GM19463 (cell line): ENCODE results near the gene KLHL15.
A peak's percentile ranks its signal among the peaks of the same experiment; 100 is the strongest.
"Not testable (repeated sequence)": the region's sequence is repeated elsewhere in the genome, so short reads cannot be mapped to it uniquely, and the experiment has no call there.

Experiments
- ATAC-seq: cut with Tn5 transposase; IDR thresholded peaks from one replicate; pipeline ENCODE4 v1.9.1; 2021; ENCODE audit warnings: mild to moderate bottlenecking, moderate library complexity; ENCODE audit not compliant: unreplicated experiment

Gene KLHL15

GRCh38 chrX:24019448-24019847 lies 7.5 kb downstream of the KLHL15 start:
- ATAC-seq, result no peak

GRCh38 chrX:24018809-24019208 lies 8.2 kb downstream of the KLHL15 start:
- no peak for ATAC-seq

DNA sequence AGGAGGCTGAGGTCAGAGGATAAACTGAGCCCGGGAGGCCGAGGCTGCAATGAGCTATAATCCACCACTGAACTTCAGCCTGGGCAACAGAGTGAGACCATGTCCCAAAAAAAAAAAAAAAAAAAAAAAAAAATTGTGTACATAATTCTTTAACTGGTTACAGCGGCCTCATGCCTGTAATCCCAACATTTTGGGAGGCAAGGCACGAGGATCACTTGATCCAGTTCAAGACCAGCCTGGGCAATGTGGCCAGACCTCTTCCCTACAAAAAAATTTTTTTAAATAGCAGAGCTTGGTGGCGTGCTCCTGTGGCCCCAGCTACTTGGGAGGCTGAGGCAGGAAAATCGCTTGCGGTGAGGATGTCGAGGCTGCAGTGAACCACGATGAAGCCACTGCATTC lies 9.3 kb downstream of the KLHL15 start:
- ATAC-seq, result no peak

GRCh38 chrX:24014388-24015018 lies 12.5 kb downstream of the KLHL15 start:
- ATAC-seq, result peak; percentile 75

DNA sequence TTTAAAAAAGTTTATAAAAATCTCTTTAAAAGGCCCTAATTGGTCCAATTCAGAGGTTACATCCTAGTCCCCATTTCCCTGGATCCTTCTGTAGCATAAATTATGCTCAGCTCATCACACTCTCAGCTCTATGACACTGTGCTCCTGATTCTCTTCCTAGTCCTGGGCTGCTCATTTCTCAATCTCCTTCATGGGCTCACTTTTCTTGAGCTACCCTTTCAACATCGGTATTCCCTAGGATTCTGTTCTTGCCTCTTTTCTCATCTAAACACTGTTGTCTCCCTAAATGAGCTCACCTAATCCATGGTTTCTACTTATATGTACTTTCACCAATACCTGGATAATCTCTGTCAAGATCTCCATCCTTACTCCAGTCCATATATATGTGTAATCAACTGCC lies 14.7 kb downstream of the KLHL15 start:
- ATAC-seq, result no peak

GRCh38 chrX:24005867-24006266 lies 21.1 kb downstream of the KLHL15 start:
- ATAC-seq, result no peak

DNA sequence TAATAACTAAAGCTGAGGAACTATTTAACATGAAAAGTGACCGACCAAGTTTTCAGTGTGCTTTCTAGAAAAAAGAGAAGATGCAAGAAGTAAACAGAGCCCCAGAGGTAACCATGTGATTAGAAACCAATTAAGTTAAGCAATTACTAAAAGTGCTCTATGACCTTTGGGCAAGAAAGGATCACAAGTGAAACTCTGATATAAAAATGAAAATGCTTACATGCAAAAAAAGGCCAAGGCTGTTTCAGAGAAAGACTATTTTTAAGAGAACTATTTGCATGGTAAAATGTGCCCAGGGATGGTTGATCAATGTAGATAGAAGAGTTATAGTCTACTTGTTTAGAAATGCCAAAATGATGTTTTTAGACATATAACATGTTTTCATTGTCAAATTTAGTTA lies 22.0 kb downstream of the KLHL15 start:
- peak; percentile 58 for ATAC-seq

- no peak for ATAC-seq
Observed at GRCh38 chrX:24002792-24003191, 24.2 kb downstream of the KLHL15 start.

- peak; percentile 55 for ATAC-seq
Observed at GRCh38 chrX:24002167-24002566, 24.8 kb downstream of the KLHL15 start.

GRCh38 chrX:23999671-24000070 lies 27.3 kb downstream of the KLHL15 start:
- ATAC-seq, result no peak

- no peak for ATAC-seq
Observed at GRCh38 chrX:23993012-23993633, 33.9 kb downstream of the KLHL15 start.

- no peak for ATAC-seq
Observed at GRCh38 chrX:23992431-23992830, 34.6 kb downstream of the KLHL15 start.

DNA sequence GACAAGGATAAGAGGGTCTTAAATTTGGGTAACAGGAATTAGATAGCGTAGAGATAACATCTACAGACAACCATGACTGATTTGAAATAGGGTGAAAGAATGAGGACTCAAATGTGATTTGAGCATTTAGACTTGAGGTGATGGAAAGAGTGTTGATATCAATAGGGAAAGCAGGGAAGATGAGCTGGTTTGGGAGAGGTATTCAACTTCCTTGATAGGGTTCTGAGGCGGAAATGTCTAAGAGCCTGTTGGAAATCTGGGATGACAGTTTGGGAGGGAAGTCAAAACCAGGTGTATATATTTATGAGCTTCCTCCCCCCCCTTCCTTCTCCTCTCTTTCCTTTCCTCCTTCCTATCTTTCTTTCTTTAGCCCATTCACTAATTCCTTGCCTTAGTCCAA lies 36.5 kb downstream of the KLHL15 start:
- ATAC-seq, result no peak

GRCh38 chrX:23989689-23990088 lies 37.3 kb downstream of the KLHL15 start:
- no peak for ATAC-seq

DNA sequence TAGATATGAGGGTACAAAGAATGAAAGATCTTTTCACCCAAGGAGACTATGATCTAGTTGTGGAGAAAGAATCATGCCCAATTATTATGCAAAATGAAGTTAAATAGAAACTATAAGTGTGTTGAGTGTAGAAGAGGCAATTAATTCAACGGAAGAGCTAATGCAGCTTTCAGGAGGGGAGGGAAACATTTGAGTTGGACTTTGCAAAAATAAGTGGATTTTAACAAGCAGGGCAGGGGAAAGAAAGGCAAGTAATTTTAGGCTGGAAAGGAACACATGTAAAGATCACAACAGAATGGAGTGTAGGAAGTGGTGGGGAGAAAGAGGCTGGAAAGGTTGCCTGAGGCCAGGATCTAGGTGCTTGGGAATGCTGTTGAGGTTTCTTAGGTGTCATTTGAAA lies 44.1 kb downstream of the KLHL15 start:
- no peak for ATAC-seq

DNA sequence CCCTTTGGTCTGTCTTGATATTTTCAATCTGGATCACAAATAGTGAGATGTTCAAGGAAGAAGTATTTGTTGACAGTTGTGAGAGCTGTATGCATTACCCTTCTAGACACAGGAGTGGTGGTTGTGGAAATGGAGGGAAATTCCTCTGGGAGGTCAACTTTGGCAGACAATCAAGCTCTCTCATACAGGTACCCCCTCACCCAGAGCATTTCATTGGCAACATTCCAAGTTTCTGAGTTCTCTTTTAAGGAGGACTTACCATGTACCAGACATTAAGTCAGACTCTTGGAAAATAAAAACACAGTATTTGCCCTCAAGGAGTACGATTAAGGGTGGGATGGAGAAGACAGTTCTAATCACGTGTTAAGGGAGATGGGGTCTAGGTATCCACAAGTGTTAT lies 45.3 kb downstream of the KLHL15 start:
- no peak for ATAC-seq

GRCh38 chrX:23981222-23981621 lies 45.8 kb downstream of the KLHL15 start:
- no peak for ATAC-seq

DNA sequence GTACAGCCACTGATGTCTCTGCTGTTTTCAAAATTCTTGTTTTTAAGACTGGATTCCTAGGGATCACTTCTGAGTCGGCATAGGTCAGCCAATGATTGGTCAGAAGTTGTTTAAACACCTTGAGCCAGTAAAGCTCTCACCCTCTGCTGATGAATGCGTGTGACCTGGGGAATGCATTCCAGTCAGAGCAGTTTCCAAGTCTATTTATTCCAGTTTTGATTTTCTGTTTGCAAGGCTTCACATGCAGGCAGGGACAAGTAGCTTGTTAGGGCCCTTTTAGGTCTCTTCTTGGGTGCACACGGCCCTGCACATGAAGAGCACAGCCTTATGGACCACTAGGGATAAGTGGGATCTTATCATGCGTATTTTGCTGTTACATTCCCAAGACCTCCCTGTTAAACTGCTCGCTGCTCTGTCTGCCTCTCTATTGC lies 47.0 kb downstream of the KLHL15 start:
- no peak for ATAC-seq

DNA sequence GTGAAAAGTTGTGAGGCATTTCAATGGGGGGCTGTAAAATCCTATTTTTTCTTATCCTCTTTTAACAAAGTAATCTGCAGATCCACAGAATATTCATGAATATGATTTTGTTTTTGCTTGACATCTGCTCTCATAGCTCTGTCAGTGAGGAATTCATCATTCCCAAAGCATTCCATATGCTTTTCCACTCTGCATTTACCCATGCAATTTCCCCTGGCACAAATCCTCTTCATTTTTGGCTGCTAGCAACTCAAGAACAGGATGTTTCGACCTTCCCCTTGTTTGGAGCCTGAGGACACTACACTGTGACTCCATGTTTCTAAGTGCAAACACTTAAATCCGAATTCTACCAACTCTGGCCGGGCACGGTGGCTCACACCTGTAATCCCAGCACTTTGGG lies 48.5 kb downstream of the KLHL15 start:
- no peak for ATAC-seq

GRCh38 chrX:23965630-23966029 lies 61.4 kb downstream of the KLHL15 start:
- ATAC-seq, result not testable (repeated sequence)

DNA sequence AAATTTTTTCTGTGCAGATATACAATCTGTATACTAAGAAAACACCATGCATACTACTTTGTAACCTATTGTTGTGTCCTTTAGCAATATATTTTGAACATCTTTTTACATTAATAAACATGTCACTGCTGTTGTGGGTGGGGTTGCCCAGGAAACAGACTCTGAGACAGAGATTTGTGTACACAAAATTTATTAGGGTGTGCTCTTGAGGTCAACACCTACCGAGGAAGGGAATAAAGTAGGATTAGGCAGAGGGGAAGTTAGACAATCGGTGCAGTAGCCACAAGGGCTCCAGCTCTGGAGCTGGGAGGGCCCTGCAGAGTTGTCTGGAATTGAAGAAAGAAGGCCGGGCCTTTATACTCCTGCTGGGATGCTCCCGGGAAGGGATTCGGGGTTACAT lies 62.8 kb downstream of the KLHL15 start:
- no peak for ATAC-seq

GRCh38 chrX:23959781-23960180 lies 67.2 kb downstream of the KLHL15 start:
- ATAC-seq, result no peak

- ATAC-seq, result no peak
Observed at GRCh38 chrX:23954396-23954795, 72.6 kb downstream of the KLHL15 start.
